ENCODE data around the gene AMPH. TPM values are rescaled to one million over a fixed set of nuclear protein-coding genes. Genes with fewer than 3 reads are reported as not detected.
"Not testable (repeated sequence)": the region's sequence is repeated elsewhere in the genome, so short reads cannot be mapped to it uniquely, and the experiment has no call there.

AMPH gene
- total RNA-seq, 6 donors from 2014 or later: 0.61 to 25.1 (median 2.5) TPM

GRCh38 chr7:38359071-38359601 is 272.0 kb downstream of the AMPH start:
- Histone ChIP-seq H3K27ac (peak overlapping the region in 3 of 4 donors; percentile 38 to 75 (median 38)), H3K4me1 (peaks cover 0 to 11% (median 7%) of the 10 kb centered on the region in 4 donors), H3K4me3 (peak overlapping the region in 1 of 4 donors; percentile 28)
- not testable (repeated sequence) for H3K27me3 ChIP-seq, H3K9me3 ChIP-seq, H3K36me3 ChIP-seq
- peak in 5 of 6 experiments; percentile 31 to 83 (median 65) for TF ChIP-seq CTCF (IDR thresholded peaks at IDR 0.05)
- ATAC-seq (ENCODE audit: low FRiP score in 2 of 2): peak; percentile 79 to 84
- DNase-seq: peak in 1 of 2 donors; percentile 60
- WGBS, 2 donors: 31 to 48% methylated on average over 3 of the region's 5 CpGs

DNA sequence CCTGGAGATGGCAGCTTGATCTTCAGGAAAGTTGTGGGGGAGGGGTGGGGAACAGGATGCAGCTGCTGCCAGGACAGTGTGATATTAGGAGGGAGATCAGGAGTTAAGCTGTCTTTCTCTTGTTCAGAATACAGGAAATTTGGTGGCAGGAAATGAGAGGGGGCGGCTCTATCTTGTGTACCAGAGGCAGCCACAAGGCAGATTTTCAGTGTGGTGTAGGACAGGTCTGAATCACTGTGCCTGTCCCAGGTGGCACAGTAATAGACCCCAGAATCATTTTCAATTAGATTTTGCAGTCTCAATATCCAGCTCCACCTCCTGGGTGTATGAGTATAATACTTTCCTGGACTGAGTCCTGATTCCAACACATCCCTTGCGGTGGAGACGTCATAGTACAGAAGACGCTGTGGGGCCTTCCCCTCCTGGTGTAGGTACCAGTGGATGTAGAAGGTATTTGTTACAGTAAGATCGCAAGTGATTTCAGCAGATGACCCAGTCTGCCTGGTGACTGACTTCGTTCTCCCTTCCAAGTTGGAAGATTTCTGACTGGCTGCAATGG is 272.8 kb downstream of the AMPH start:
- H3K27ac ChIP-seq: peak overlapping the region in 3 of 4 donors; percentile 38 to 75 (median 38)
- H3K36me3 ChIP-seq; ATAC-seq (ENCODE audit: low FRiP score in 2 of 2); H3K27me3 ChIP-seq; H3K9me3 ChIP-seq: not testable (repeated sequence)
- WGBS, 2 donors: 63 to 72% methylated on average over 6 of the region's 6 CpGs
- H3K4me3 ChIP-seq: peak overlapping the region in 1 of 4 donors; percentile 28
- DNase-seq: peak in 1 of 2 donors; percentile 35
- peaks cover 0 to 10% (median 6%) of the 10 kb centered on the region in 4 donors for H3K4me1 ChIP-seq

- not testable (repeated sequence) for H3K4me1 ChIP-seq, H3K27me3 ChIP-seq, H3K9me3 ChIP-seq, H3K36me3 ChIP-seq, H3K4me3 ChIP-seq
- TF ChIP-seq CTCF (IDR thresholded peaks at IDR 0.05): peak in 5 of 6 experiments; percentile 38 to 71 (median 63)
- ATAC-seq (ENCODE audit: low FRiP score in 2 of 2) (peak in 1 of 2 donors; percentile 88), DNase-seq (peak; percentile 62 to 68)
- peak overlapping the region in 1 of 4 donors; percentile 17 for H3K27ac ChIP-seq
- WGBS, 2 donors: 66 to 72% methylated on average over 2 to 8 of the region's 8 CpGs
Measured at GRCh38 chr7:38354271-38354851, 276.8 kb downstream of the AMPH start.

- WGBS, 2 donors: 61 to 64% methylated on average over 5 to 7 of the region's 7 CpGs
- peak overlapping the region in 1 of 4 donors; percentile 17 for H3K27ac ChIP-seq
- H3K9me3 ChIP-seq; H3K4me3 ChIP-seq; DNase-seq; ATAC-seq (ENCODE audit: low FRiP score in 2 of 2); H3K27me3 ChIP-seq; H3K4me1 ChIP-seq; H3K36me3 ChIP-seq: not testable (repeated sequence)
Measured at GRCh38 chr7:38353431-38353881, 277.7 kb downstream of the AMPH start.

DNA sequence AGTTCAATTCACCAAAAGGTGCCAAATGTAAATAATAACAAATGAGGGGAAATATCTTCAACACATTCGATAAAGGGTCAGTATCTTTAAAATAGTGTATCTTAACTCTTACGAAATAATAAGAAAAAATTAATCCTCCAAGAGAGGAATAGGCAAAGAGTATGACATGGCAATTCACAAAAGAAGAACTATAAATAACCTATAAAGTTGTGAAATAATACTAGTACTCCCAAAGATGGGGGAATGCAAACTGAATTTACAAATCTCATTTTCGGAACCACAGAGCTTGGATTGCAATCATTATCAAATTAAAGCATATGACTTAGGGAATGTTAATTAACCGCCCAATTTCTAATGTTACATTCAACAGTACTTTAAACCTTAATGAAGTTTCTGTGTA is 279.6 kb downstream of the AMPH start:
- Histone ChIP-seq H3K36me3 (no peaks in the 10 kb centered on the region), H3K27ac (no peak overlapping the region), H3K27me3 (no peaks in the 10 kb centered on the region), H3K4me3 (no peak overlapping the region), H3K4me1 (peaks cover 0 to 3% (median 0%) of the 10 kb centered on the region in 4 donors), H3K9me3 (no peaks in the 10 kb centered on the region)
- TF ChIP-seq POLR2AphosphoS5 (IDR thresholded peaks at IDR 0.05): no peak
- TF ChIP-seq POLR2A (IDR thresholded peaks at IDR 0.05): no peak
- no peak for TF ChIP-seq CTCF (IDR thresholded peaks at IDR 0.05)
- no peak for TF ChIP-seq EP300 (IDR thresholded peaks at IDR 0.05)
- no peak for DNase-seq
- ATAC-seq (ENCODE audit: low FRiP score in 2 of 2): no peak
- 66 to 78% methylated on average over 4 of the region's 4 CpGs for WGBS, 2 donors

GRCh38 chr7:38350777-38351176 is 280.4 kb downstream of the AMPH start:
- Histone ChIP-seq H3K4me3 (peak overlapping the region in 1 of 4 donors; percentile 2), H3K27ac (peak overlapping the region in 2 of 4 donors; percentile 16 to 61)
- not testable (repeated sequence) for ATAC-seq (ENCODE audit: low FRiP score in 2 of 2); H3K4me1 ChIP-seq; H3K9me3 ChIP-seq; H3K27me3 ChIP-seq; H3K36me3 ChIP-seq; DNase-seq
- 55% methylated on average over 3 of the region's 3 CpGs for WGBS, 2 donors

Data from upper lobe of left lung (tissue), 6 donors.